IMR-90 (cell line): ENCODE data around the gene ACVR1B. TPM values are rescaled to one million over a fixed set of nuclear protein-coding genes. Genes with fewer than 3 reads are reported as not detected.

Experiments used
- ATAC-seq: fragments of 200-7000 bp; cut with Tn5 transposase; 2 replicates; pipeline ENCODE4 v1.9.1; 2020; ENCODE audit warnings: low read depth, mild to moderate bottlenecking, moderate library complexity
- BruUV-seq: library from RNA; stranded (reverse); fragments of 400-500 nt; replicated peaks from 2 replicates; lab custom pipeline; 2021; lab: Mats Ljungman, UMichigan
- CTCF ChIA-PET: fragments of 300-600 bp; formaldehyde crosslinking; extraction: SDS; loops from one replicate; lab custom pipeline; 2021; ENCODE audit warnings: antibody characterized with exemption; lab: Yijun Ruan, JAX
- POLR2A ChIA-PET: fragments of 300-600 bp; sonication (Branson Sonifier 250); formaldehyde crosslinking; loops from one replicate; lab custom pipeline; 2022; ENCODE audit warnings: antibody characterized with exemption; ENCODE audit not compliant: unreplicated experiment; lab: Charles Lee
- DNase-seq: peaks from one replicate; pipeline ENCODE4 v3.0.0; 2013
- H2AFZ ChIP-seq: replicated peaks from 2 replicates; pipeline ENCODE3; 2013; ENCODE audit warnings: low read length, mild to moderate bottlenecking; ENCODE audit not compliant: poor library complexity
- H2AK5ac ChIP-seq: 2 replicates; pipeline ENCODE4 v1.6.1; 2013; ENCODE audit warnings: low read depth, low read length, inconsistent platforms
- H2AK9ac ChIP-seq: replicated peaks from 2 replicates; pipeline ENCODE3; 2013; ENCODE audit warnings: mild to moderate bottlenecking, low read depth, low read length, moderate library complexity; ENCODE audit not compliant: poor library complexity
- H2BK120ac ChIP-seq: 2 replicates; pipeline ENCODE4 v1.6.1; 2013; ENCODE audit warnings: low read depth, low read length, inconsistent platforms
- H2BK15ac ChIP-seq: 3 replicates; pipeline ENCODE4 v1.6.1; 2013; ENCODE audit warnings: low read depth, low read length, inconsistent platforms
- H2BK20ac ChIP-seq: 2 replicates; pipeline ENCODE4 v1.6.1; 2013; ENCODE audit warnings: low read depth, mild to moderate bottlenecking, inconsistent platforms, low read length, moderate library complexity
- H2BK5ac ChIP-seq: 2 replicates; pipeline ENCODE4 v1.6.1; 2013; ENCODE audit warnings: mild to moderate bottlenecking, low read depth, low read length, inconsistent platforms; ENCODE audit not compliant: poor library complexity, severe bottlenecking
- H3K14ac ChIP-seq: replicated peaks from 2 replicates; pipeline ENCODE4 v1.6.1; 2013; ENCODE audit warnings: low read depth, low read length, inconsistent platforms
- H3K18ac ChIP-seq: 2 replicates; pipeline ENCODE4 v1.6.1; 2013; ENCODE audit warnings: low read depth, low read length, control low read depth
- H3K23ac ChIP-seq: 2 replicates; pipeline ENCODE4 v1.6.1; 2013; ENCODE audit warnings: low read depth, low read length, inconsistent platforms
- H3K27ac ChIP-seq: 2 replicates; pipeline ENCODE4 v1.5.1; 2013; ENCODE audit warnings: mild to moderate bottlenecking, control low read depth, low read length; ENCODE audit not compliant: insufficient read depth
- H3K27me3 ChIP-seq: 2 replicates; pipeline ENCODE4 v1.6.1; 2013; ENCODE audit warnings: low read length; ENCODE audit not compliant: control insufficient read depth, insufficient read depth
- H3K36me3 ChIP-seq: 2 replicates; pipeline ENCODE4 v1.6.1; 2013; ENCODE audit warnings: low read length, mixed read lengths; ENCODE audit not compliant: control insufficient read depth, insufficient read depth
- H3K4ac ChIP-seq: 2 replicates; pipeline ENCODE4 v1.6.1; 2013; ENCODE audit warnings: low read depth, low read length, inconsistent platforms
- H3K4me1 ChIP-seq: 2 replicates; pipeline ENCODE4 v1.6.1; 2013; ENCODE audit warnings: low read length, mixed read lengths; ENCODE audit not compliant: control insufficient read depth, insufficient read depth
- H3K4me2 ChIP-seq: 2 replicates; pipeline ENCODE4 v1.6.1; 2013; ENCODE audit warnings: low read depth, mild to moderate bottlenecking, control low read depth, low read length, moderate library complexity
- H3K4me3 ChIP-seq: 2 replicates; pipeline ENCODE4 v1.5.1; 2013; ENCODE audit warnings: low read depth, mild to moderate bottlenecking, control low read depth, low read length, moderate library complexity; ENCODE audit not compliant: insufficient read depth
- H3K56ac ChIP-seq: 2 replicates; pipeline ENCODE4 v1.6.1; 2013; ENCODE audit warnings: low read length, inconsistent platforms; ENCODE audit not compliant: insufficient read depth; ENCODE audit errors: extremely low read depth
- H3K79me1 ChIP-seq, 2 experiments: 2 replicates each; pipeline ENCODE4 v1.6.1; 2013; ENCODE audit warnings: low read length in 2 of 2, inconsistent platforms in 1 of 2, low read depth in 1 of 2
- H3K9ac ChIP-seq: 2 replicates; pipeline ENCODE4 v1.6.1; 2013; ENCODE audit warnings: low read depth, low read length, control low read depth
- H3K9me1 ChIP-seq: 2 replicates; pipeline ENCODE4 v1.6.1; 2013; ENCODE audit warnings: low read length, inconsistent platforms; ENCODE audit not compliant: insufficient read depth
- H3K9me3 ChIP-seq: 2 replicates; pipeline ENCODE4 v1.6.1; 2013; ENCODE audit warnings: low read length; ENCODE audit not compliant: control insufficient read depth, insufficient read depth
- H4K20me1 ChIP-seq: 2 replicates; pipeline ENCODE4 v1.6.1; 2013; ENCODE audit warnings: low read length, inconsistent platforms; ENCODE audit not compliant: insufficient read depth
- H4K5ac ChIP-seq: 2 replicates; pipeline ENCODE4 v1.6.1; 2013; ENCODE audit warnings: mild to moderate bottlenecking, low read depth, low read length, control low read depth
- H4K8ac ChIP-seq, 2 experiments: 2 replicates each; pipeline ENCODE4 v1.6.1; 2013; ENCODE audit warnings: low read depth in 2 of 2, low read length in 2 of 2, control low read depth in 1 of 2, inconsistent platforms in 1 of 2
- H4K91ac ChIP-seq: 2 replicates; pipeline ENCODE4 v1.6.1; 2013; ENCODE audit warnings: low read depth, low read length, inconsistent platforms; ENCODE audit not compliant: insufficient read depth
- CEBPB ChIP-seq: IDR thresholded peaks from 2 replicates; pipeline ENCODE4 v1.6.1; 2012; ENCODE audit warnings: low read depth, low read length, improper control_type of control experiment
- MAFK ChIP-seq: IDR thresholded peaks from 2 replicates; pipeline ENCODE4 v1.6.1; 2012; ENCODE audit warnings: low read depth, low read length, improper control_type of control experiment
- whole genome bisulfite sequencing, 2 experiments: methylation state at CpG; one replicate each; pipeline versions ENCODE4 v1.1.5 to v1.1.7; 2013; ENCODE audit warnings: missing lambda C conversion rate in 2 of 2; ENCODE audit not compliant: insufficient read length in 1 of 2; ENCODE audit errors: extremely low coverage in 2 of 2; 5-methylcytosine and 5-hydroxymethylcytosine counted together
- dilution Hi-C: fragments of 300-500 bp; cut with HindIII; formaldehyde crosslinking; loops from one replicate; pipeline ENCODE4 v1.14.3; 2018; ENCODE audit warnings: low sequenced_read_pairs; ENCODE audit not compliant: unreplicated experiment
- in situ Hi-C: fragments of 300-500 bp; cut with MboI; formaldehyde crosslinking; loops from 3 replicates; pipeline ENCODE4 v1.14.3; 2019; ENCODE audit warnings: low sequenced_read_pairs, inconsistent platforms, mixed read lengths
- intact Hi-C: fragments of 100-400 bp; cut with micrococcal nuclease; formaldehyde crosslinking; loops from 2 replicates; pipeline ENCODE4 v1.10.0; 2022
- polyA plus RNA-seq, 3 experiments: library from polyadenylated mRNA; depleted of rRNA; stranded (reverse); fragments of >200 nt; gene quantifications; 2 replicates each; pipeline ENCODE4 v1.2.3, GENCODE V29; 2012; ENCODE audit warnings: low replicate concordance in 1 of 3
- total RNA-seq: library from RNA; depleted of rRNA; stranded (reverse); fragments of >200 nt; gene quantifications from 2 replicates; pipeline ENCODE4 v1.2.3, GENCODE V29; 2012

Gene ACVR1B
- total and polyA plus RNA-seq, 2 of the 4 experiments (the other 2 are of a cell fraction), result 5.7 to 13.6 TPM

DNA sequence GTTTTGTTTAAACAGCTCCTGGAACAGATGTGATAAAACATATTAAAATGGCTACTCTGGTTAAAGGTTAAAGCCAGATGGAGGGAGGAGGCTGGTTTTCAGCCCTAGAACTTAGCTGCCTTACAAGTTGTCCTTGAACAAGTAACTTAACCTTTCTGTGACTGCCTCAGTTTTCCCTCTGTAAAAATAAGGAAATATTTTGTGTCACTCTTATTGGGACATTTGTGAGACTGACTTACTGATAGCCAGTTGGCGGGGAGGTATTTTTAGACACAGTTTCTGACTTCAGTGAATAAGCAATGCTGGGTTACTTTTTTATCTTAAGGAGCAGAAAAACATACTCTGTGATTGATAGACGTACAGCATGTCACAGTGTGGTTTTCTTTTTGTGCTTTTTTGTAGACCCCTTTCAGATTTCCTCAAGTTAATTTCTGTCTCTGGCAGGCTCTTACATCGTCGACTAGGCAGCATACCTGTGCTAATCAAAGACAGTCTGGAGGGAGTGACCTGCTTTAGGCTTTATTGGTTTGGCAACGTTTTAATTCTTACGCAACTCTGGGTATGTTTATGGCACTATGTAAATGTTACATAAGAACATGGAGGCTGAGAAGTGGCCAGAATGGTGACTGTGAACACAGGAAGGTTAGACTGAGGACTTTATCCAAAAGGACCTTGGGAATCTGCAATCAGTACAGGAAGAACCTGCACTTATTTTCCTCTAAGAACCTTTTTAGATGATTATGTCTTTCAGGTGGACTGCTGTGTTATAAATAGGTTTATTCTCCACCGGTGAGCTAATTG is 3.3 kb downstream of the ACVR1B start:
- peaks cover 45 to 73% of the 10 kb centered on the region in 2 experiments for H3K79me1 ChIP-seq
- H3K27ac ChIP-seq, result no peak overlapping the region
- no peak overlapping the region for H3K4me3 ChIP-seq
- H3K4me2 ChIP-seq, result 0 out of 2 replicates have a peak overlapping the region, but pooled peaks have one; percentile 75
- H2BK15ac ChIP-seq, result no peak overlapping the region
- H4K8ac ChIP-seq, result no peak overlapping the region
- H2BK120ac ChIP-seq, result no peak overlapping the region
- no TSS peak for BruUV-seq
- no peak overlapping the region for H3K9ac ChIP-seq
- intact Hi-C loops (no loop called here), dilution Hi-C loops (loop anchor here (25.0 kb wide), 1 partner anchor 92 kb away; no protein-coding TSS in a partner anchor), in situ Hi-C loops (no loop called here)
- no peak overlapping the region for H3K56ac ChIP-seq
- no peak overlapping the region; the same call in 1 of the 2 replicates for H3K23ac ChIP-seq
- H2AK5ac ChIP-seq, result no peak overlapping the region
- ATAC-seq (no peak), DNase-seq (no peak)
- no peaks in the 10 kb centered on the region for H3K9me3 ChIP-seq
- POLR2A ChIA-PET, result no interaction called here
- H3K36me3 ChIP-seq, result peaks cover 2% of the 10 kb centered on the region; the same call in 1 of the 2 replicates
- H3K18ac ChIP-seq, result no peak overlapping the region
- CTCF ChIA-PET, result interaction anchor here (1.2 kb wide), 1 partner anchor 38 kb away, joined by 3 read pairs; no protein-coding TSS in a partner anchor
- no peak overlapping the region for H4K91ac ChIP-seq
- peaks cover 12% of the 10 kb centered on the region for H3K4me1 ChIP-seq
- no peak overlapping the region for H3K4ac ChIP-seq
- H2AFZ ChIP-seq, result no peak overlapping the region
- H3K14ac ChIP-seq, result no peak overlapping the region
- no peak overlapping the region for H4K5ac ChIP-seq
- H2BK5ac ChIP-seq, result no peak overlapping the region
- TF ChIP-seq MAFK, result no peak
- peak; percentile 93 for TF ChIP-seq CEBPB
- H2AK9ac ChIP-seq, result no peak overlapping the region
- peaks cover 45% of the 10 kb centered on the region for H4K20me1 ChIP-seq
- peaks cover 14% of the 10 kb centered on the region for H3K9me1 ChIP-seq
- H3K27me3 ChIP-seq, result peaks cover 5% of the 10 kb centered on the region
- WGBS, 2 experiments, result 100% methylated on average over 2 of the region's 7 CpGs; no CpG with 5 or more reads in 1 of the 2 experiments
- no peak overlapping the region for H2BK20ac ChIP-seq
